ENCODE results near the gene TBC1D10A.

Gene TBC1D10A

DNA sequence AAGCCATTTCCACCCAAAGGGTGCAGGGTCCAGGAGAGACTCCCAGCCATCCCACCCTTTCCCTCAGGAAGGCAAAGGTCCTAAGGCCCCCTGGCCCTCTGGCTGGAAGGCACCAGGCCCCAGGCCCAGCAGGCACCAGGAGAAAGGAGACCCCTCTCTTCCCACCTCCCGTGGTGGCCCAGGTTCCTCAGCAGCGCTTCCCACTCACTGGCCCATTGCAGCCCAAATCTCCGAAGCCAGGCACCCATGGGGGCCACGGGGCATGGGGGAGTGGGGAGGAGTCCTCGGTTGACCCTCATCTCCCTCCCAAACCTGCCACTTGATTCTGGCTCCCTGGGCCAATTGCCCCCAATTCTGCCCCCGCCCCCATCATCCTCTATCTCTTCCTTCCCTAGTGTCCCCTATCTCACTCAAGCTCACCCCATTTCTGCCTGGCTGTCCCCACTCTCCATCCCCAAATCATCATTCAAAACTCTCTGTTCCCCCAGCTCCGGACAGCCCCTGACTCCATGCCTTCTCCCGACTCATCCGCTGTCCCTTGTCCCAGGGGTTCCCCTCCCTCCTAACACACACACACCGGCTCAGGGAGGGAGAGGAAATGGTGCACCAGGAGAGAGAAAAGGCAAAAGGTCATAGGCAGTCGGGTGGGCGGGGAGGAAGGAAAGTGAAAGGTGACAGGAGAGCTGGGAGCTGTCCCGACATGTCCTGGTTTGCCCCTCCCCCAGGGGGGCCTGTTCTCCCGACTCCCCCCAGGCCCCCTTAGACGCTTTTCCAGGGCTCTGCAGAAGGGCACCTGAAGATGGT, 81.4 kb downstream of the TBC1D10A start:
- no peak for DNase-seq

- no peak for DNase-seq
These were observed 82.1 kb downstream of the TBC1D10A start for GRCh38 chr22:30244641-30245040.

- DNase-seq, result no peak
These were observed 82.7 kb downstream of the TBC1D10A start for GRCh38 chr22:30244066-30244465.

- DNase-seq, result no peak
These were observed 83.1 kb downstream of the TBC1D10A start for GRCh38 chr22:30243661-30244060.

Data from MV-4-11 (cell line).